IMR-90 (cell line): ENCODE data around the gene KCNMB1. TPM values are rescaled to one million over a fixed set of nuclear protein-coding genes. Genes with fewer than 3 reads are reported as not detected.

Source experiments
- ATAC-seq: fragments of 200-7000 bp; cut with Tn5 transposase; 2 replicates; pipeline ENCODE4 v1.9.1; 2020; ENCODE audit warnings: low read depth, mild to moderate bottlenecking, moderate library complexity
- BruUV-seq: library from RNA; stranded (reverse); fragments of 400-500 nt; replicated peaks from 2 replicates; lab custom pipeline; 2021; lab: Mats Ljungman, UMichigan
- CTCF ChIA-PET: fragments of 300-600 bp; formaldehyde crosslinking; extraction: SDS; loops from one replicate; lab custom pipeline; 2021; ENCODE audit warnings: antibody characterized with exemption; lab: Yijun Ruan, JAX
- POLR2A ChIA-PET: fragments of 300-600 bp; sonication (Branson Sonifier 250); formaldehyde crosslinking; loops from one replicate; lab custom pipeline; 2022; ENCODE audit warnings: antibody characterized with exemption; ENCODE audit not compliant: unreplicated experiment; lab: Charles Lee
- DNase-seq: peaks from one replicate; pipeline ENCODE4 v3.0.0; 2013
- H2AFZ ChIP-seq: replicated peaks from 2 replicates; pipeline ENCODE3; 2013; ENCODE audit warnings: low read length, mild to moderate bottlenecking; ENCODE audit not compliant: poor library complexity
- H2AK5ac ChIP-seq: 2 replicates; pipeline ENCODE4 v1.6.1; 2013; ENCODE audit warnings: low read depth, low read length, inconsistent platforms
- H2AK9ac ChIP-seq: replicated peaks from 2 replicates; pipeline ENCODE3; 2013; ENCODE audit warnings: mild to moderate bottlenecking, low read depth, low read length, moderate library complexity; ENCODE audit not compliant: poor library complexity
- H2BK120ac ChIP-seq: 2 replicates; pipeline ENCODE4 v1.6.1; 2013; ENCODE audit warnings: low read depth, low read length, inconsistent platforms
- H2BK15ac ChIP-seq: 3 replicates; pipeline ENCODE4 v1.6.1; 2013; ENCODE audit warnings: low read depth, low read length, inconsistent platforms
- H2BK20ac ChIP-seq: 2 replicates; pipeline ENCODE4 v1.6.1; 2013; ENCODE audit warnings: low read depth, mild to moderate bottlenecking, inconsistent platforms, low read length, moderate library complexity
- H2BK5ac ChIP-seq: 2 replicates; pipeline ENCODE4 v1.6.1; 2013; ENCODE audit warnings: mild to moderate bottlenecking, low read depth, low read length, inconsistent platforms; ENCODE audit not compliant: poor library complexity, severe bottlenecking
- H3K14ac ChIP-seq: replicated peaks from 2 replicates; pipeline ENCODE4 v1.6.1; 2013; ENCODE audit warnings: low read depth, low read length, inconsistent platforms
- H3K18ac ChIP-seq: 2 replicates; pipeline ENCODE4 v1.6.1; 2013; ENCODE audit warnings: low read depth, low read length, control low read depth
- H3K23ac ChIP-seq: 2 replicates; pipeline ENCODE4 v1.6.1; 2013; ENCODE audit warnings: low read depth, low read length, inconsistent platforms
- H3K27ac ChIP-seq: 2 replicates; pipeline ENCODE4 v1.5.1; 2013; ENCODE audit warnings: mild to moderate bottlenecking, control low read depth, low read length; ENCODE audit not compliant: insufficient read depth
- H3K27me3 ChIP-seq: 2 replicates; pipeline ENCODE4 v1.6.1; 2013; ENCODE audit warnings: low read length; ENCODE audit not compliant: control insufficient read depth, insufficient read depth
- H3K36me3 ChIP-seq: 2 replicates; pipeline ENCODE4 v1.6.1; 2013; ENCODE audit warnings: low read length, mixed read lengths; ENCODE audit not compliant: control insufficient read depth, insufficient read depth
- H3K4ac ChIP-seq: 2 replicates; pipeline ENCODE4 v1.6.1; 2013; ENCODE audit warnings: low read depth, low read length, inconsistent platforms
- H3K4me1 ChIP-seq: 2 replicates; pipeline ENCODE4 v1.6.1; 2013; ENCODE audit warnings: low read length, mixed read lengths; ENCODE audit not compliant: control insufficient read depth, insufficient read depth
- H3K4me2 ChIP-seq: 2 replicates; pipeline ENCODE4 v1.6.1; 2013; ENCODE audit warnings: low read depth, mild to moderate bottlenecking, control low read depth, low read length, moderate library complexity
- H3K4me3 ChIP-seq: 2 replicates; pipeline ENCODE4 v1.5.1; 2013; ENCODE audit warnings: low read depth, mild to moderate bottlenecking, control low read depth, low read length, moderate library complexity; ENCODE audit not compliant: insufficient read depth
- H3K56ac ChIP-seq: 2 replicates; pipeline ENCODE4 v1.6.1; 2013; ENCODE audit warnings: low read length, inconsistent platforms; ENCODE audit not compliant: insufficient read depth; ENCODE audit errors: extremely low read depth
- H3K79me1 ChIP-seq, 2 experiments: 2 replicates each; pipeline ENCODE4 v1.6.1; 2013; ENCODE audit warnings: low read length in 2 of 2, inconsistent platforms in 1 of 2, low read depth in 1 of 2
- H3K9ac ChIP-seq: 2 replicates; pipeline ENCODE4 v1.6.1; 2013; ENCODE audit warnings: low read depth, low read length, control low read depth
- H3K9me1 ChIP-seq: 2 replicates; pipeline ENCODE4 v1.6.1; 2013; ENCODE audit warnings: low read length, inconsistent platforms; ENCODE audit not compliant: insufficient read depth
- H3K9me3 ChIP-seq: 2 replicates; pipeline ENCODE4 v1.6.1; 2013; ENCODE audit warnings: low read length; ENCODE audit not compliant: control insufficient read depth, insufficient read depth
- H4K20me1 ChIP-seq: 2 replicates; pipeline ENCODE4 v1.6.1; 2013; ENCODE audit warnings: low read length, inconsistent platforms; ENCODE audit not compliant: insufficient read depth
- H4K5ac ChIP-seq: 2 replicates; pipeline ENCODE4 v1.6.1; 2013; ENCODE audit warnings: mild to moderate bottlenecking, low read depth, low read length, control low read depth
- H4K8ac ChIP-seq, 2 experiments: 2 replicates each; pipeline ENCODE4 v1.6.1; 2013; ENCODE audit warnings: low read depth in 2 of 2, low read length in 2 of 2, control low read depth in 1 of 2, inconsistent platforms in 1 of 2
- H4K91ac ChIP-seq: 2 replicates; pipeline ENCODE4 v1.6.1; 2013; ENCODE audit warnings: low read depth, low read length, inconsistent platforms; ENCODE audit not compliant: insufficient read depth
- BHLHE40 ChIP-seq: fragments of 150-350 bp; IDR thresholded peaks from 2 replicates; pipeline ENCODE4 v1.6.1; 2016; ENCODE audit warnings: mild to moderate bottlenecking, low read depth, low read length
- CEBPB ChIP-seq: IDR thresholded peaks from 2 replicates; pipeline ENCODE4 v1.6.1; 2012; ENCODE audit warnings: low read depth, low read length, improper control_type of control experiment
- CHD1 ChIP-seq: IDR thresholded peaks from 2 replicates; pipeline ENCODE4 v1.6.1; 2012; ENCODE audit warnings: low read depth, low read length, improper control_type of control experiment
- FOS ChIP-seq: fragments of 150-350 bp; IDR thresholded peaks from 2 replicates; pipeline ENCODE4 v1.6.1; 2016; ENCODE audit warnings: low read depth, low read length
- MAFK ChIP-seq: IDR thresholded peaks from 2 replicates; pipeline ENCODE4 v1.6.1; 2012; ENCODE audit warnings: low read depth, low read length, improper control_type of control experiment
- MAZ ChIP-seq: IDR thresholded peaks from 2 replicates; pipeline ENCODE4 v1.6.1; 2012; ENCODE audit warnings: low read depth, mild to moderate bottlenecking, low read length, improper control_type of control experiment, moderate library complexity, borderline replicate concordance
- MXI1 ChIP-seq: IDR thresholded peaks from 2 replicates; pipeline ENCODE4 v1.6.1; 2012; ENCODE audit warnings: low read depth, mild to moderate bottlenecking, low read length, moderate library complexity, borderline replicate concordance
- NFE2L2 ChIP-seq: fragments of 150-350 bp; IDR thresholded peaks from 2 replicates; pipeline ENCODE4 v1.6.1; 2016; ENCODE audit warnings: low read depth, mild to moderate bottlenecking, low read length
- POLR2A ChIP-seq: IDR thresholded peaks from 2 replicates; pipeline ENCODE4 v1.6.1; 2012; ENCODE audit warnings: mild to moderate bottlenecking, low read depth, low read length
- RAD21 ChIP-seq: IDR thresholded peaks from 2 replicates; pipeline ENCODE4 v1.6.1; 2012; ENCODE audit warnings: low read length, improper control_type of control experiment
- RCOR1 ChIP-seq: IDR thresholded peaks from 2 replicates; pipeline ENCODE4 v1.6.1; 2012; ENCODE audit warnings: mild to moderate bottlenecking, low read length, improper control_type of control experiment; ENCODE audit not compliant: insufficient replicate concordance
- RFX5 ChIP-seq: IDR thresholded peaks from 2 replicates; pipeline ENCODE4 v1.8.0; 2012; ENCODE audit warnings: low read depth, mild to moderate bottlenecking, low read length, moderate library complexity
- SMC3 ChIP-seq: fragments of 150-350 bp; IDR thresholded peaks from 2 replicates; pipeline ENCODE4 v1.6.1; 2016; ENCODE audit warnings: low read depth, mild to moderate bottlenecking, antibody characterized with exemption, low read length, moderate library complexity
- WGBS, 2 experiments: methylation state at CpG; one replicate each; pipeline versions ENCODE4 v1.1.5 to v1.1.7; 2013; ENCODE audit warnings: missing lambda C conversion rate in 2 of 2; ENCODE audit not compliant: insufficient read length in 1 of 2; ENCODE audit errors: extremely low coverage in 2 of 2; 5-methylcytosine and 5-hydroxymethylcytosine counted together
- dilution Hi-C: fragments of 300-500 bp; cut with HindIII; formaldehyde crosslinking; loops from one replicate; pipeline ENCODE4 v1.14.3; 2018; ENCODE audit warnings: low sequenced_read_pairs; ENCODE audit not compliant: unreplicated experiment
- in situ Hi-C: fragments of 300-500 bp; cut with MboI; formaldehyde crosslinking; loops from 3 replicates; pipeline ENCODE4 v1.14.3; 2019; ENCODE audit warnings: low sequenced_read_pairs, inconsistent platforms, mixed read lengths
- intact Hi-C: fragments of 100-400 bp; cut with micrococcal nuclease; formaldehyde crosslinking; loops from 2 replicates; pipeline ENCODE4 v1.10.0; 2022
- polyA plus RNA-seq, 3 experiments: library from polyadenylated mRNA; depleted of rRNA; stranded (reverse); fragments of >200 nt; gene quantifications; 2 replicates each; pipeline ENCODE4 v1.2.3, GENCODE V29; 2012; ENCODE audit warnings: low replicate concordance in 1 of 3
- total RNA-seq: library from RNA; depleted of rRNA; stranded (reverse); fragments of >200 nt; gene quantifications from 2 replicates; pipeline ENCODE4 v1.2.3, GENCODE V29; 2012
- TF ChIP-seq, protein P1 (sequence below): conservative IDR thresholded peaks from 2 replicates; pipeline ENCODE4 v1.5.1; 2012; ENCODE audit warnings: mild to moderate bottlenecking, low read depth, low read length, improper control_type of control experiment
- TF ChIP-seq, protein P2 (sequence below): fragments of 150-350 bp; IDR thresholded peaks from 2 replicates; pipeline ENCODE4 v1.6.1; 2017; ENCODE audit warnings: mild to moderate bottlenecking, antibody characterized with exemption, low read length, low read depth
- TF ChIP-seq, protein P3 (sequence below): fragments of 150-350 bp; IDR thresholded peaks from 2 replicates; pipeline ENCODE4 v1.6.1; 2016; ENCODE audit warnings: low read depth, mild to moderate bottlenecking, low read length, moderate library complexity, borderline replicate concordance

Gene KCNMB1
- total and polyA plus RNA-seq, 2 of the 4 experiments (the other 2 are of a cell fraction), result not detected

DNA sequence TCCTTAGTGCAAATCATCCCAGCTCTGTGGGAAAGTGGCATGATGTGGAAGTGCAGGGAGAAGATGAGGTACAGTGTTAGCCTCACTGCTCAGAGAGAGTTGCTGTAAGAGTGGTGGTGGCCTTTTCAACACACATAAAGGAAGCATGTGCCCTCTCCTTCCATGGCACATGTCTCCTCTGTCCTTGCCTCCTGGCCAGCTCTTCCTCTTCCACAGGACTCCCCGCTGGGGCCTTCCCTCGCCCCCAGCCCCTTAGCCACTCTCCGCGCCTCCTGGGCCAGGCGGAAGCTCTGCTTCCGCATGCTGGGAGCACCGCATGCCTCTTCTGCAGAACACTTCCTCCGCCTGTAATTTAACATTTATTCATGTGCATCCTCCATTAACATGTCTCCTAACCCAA is 4.8 kb upstream of the KCNMB1 start:
- intact Hi-C loops (no loop called here), dilution Hi-C loops (no loop called here), in situ Hi-C loops (no loop called here)
- H2AFZ ChIP-seq, result no peak overlapping the region
- H3K56ac ChIP-seq, result no peak overlapping the region
- no peaks in the 10 kb centered on the region for H3K4me1 ChIP-seq
- H2BK5ac ChIP-seq, result no peak overlapping the region
- no peak overlapping the region for H2AK9ac ChIP-seq
- no peaks in the 10 kb centered on the region for H3K9me1 ChIP-seq
- WGBS, 2 experiments, result 55% methylated on average over 4 of the region's 8 CpGs; no CpG with 5 or more reads in 1 of the 2 experiments
- DNase-seq (no peak), ATAC-seq (no peak)
- H3K27ac ChIP-seq, result no peak overlapping the region
- ChIA-PET CTCF (interaction anchor here (0.6 kb wide), 1 partner anchor 217 kb away, joined by 3 read pairs; no protein-coding TSS in a partner anchor), POLR2A (no interaction called here)
- no peak overlapping the region for H2BK120ac ChIP-seq
- H2AK5ac ChIP-seq, result no peak overlapping the region
- TF ChIP-seq BHLHE40 (no peak), FOS (no peak), RCOR1 (no peak), NFE2L2 (no peak), RFX5 (no peak), MAZ (no peak), POLR2A (no peak), SMC3 (no peak), MXI1 (no peak), RAD21 (no peak), CHD1 (no peak), CEBPB (no peak), MAFK (no peak)
- TF ChIP-seq, protein P1, sequence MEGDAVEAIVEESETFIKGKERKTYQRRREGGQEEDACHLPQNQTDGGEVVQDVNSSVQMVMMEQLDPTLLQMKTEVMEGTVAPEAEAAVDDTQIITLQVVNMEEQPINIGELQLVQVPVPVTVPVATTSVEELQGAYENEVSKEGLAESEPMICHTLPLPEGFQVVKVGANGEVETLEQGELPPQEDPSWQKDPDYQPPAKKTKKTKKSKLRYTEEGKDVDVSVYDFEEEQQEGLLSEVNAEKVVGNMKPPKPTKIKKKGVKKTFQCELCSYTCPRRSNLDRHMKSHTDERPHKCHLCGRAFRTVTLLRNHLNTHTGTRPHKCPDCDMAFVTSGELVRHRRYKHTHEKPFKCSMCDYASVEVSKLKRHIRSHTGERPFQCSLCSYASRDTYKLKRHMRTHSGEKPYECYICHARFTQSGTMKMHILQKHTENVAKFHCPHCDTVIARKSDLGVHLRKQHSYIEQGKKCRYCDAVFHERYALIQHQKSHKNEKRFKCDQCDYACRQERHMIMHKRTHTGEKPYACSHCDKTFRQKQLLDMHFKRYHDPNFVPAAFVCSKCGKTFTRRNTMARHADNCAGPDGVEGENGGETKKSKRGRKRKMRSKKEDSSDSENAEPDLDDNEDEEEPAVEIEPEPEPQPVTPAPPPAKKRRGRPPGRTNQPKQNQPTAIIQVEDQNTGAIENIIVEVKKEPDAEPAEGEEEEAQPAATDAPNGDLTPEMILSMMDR, result no peak
- TF ChIP-seq, protein P2, sequence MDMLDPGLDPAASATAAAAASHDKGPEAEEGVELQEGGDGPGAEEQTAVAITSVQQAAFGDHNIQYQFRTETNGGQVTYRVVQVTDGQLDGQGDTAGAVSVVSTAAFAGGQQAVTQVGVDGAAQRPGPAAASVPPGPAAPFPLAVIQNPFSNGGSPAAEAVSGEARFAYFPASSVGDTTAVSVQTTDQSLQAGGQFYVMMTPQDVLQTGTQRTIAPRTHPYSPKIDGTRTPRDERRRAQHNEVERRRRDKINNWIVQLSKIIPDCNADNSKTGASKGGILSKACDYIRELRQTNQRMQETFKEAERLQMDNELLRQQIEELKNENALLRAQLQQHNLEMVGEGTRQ, result no peak
- TF ChIP-seq, protein P3, sequence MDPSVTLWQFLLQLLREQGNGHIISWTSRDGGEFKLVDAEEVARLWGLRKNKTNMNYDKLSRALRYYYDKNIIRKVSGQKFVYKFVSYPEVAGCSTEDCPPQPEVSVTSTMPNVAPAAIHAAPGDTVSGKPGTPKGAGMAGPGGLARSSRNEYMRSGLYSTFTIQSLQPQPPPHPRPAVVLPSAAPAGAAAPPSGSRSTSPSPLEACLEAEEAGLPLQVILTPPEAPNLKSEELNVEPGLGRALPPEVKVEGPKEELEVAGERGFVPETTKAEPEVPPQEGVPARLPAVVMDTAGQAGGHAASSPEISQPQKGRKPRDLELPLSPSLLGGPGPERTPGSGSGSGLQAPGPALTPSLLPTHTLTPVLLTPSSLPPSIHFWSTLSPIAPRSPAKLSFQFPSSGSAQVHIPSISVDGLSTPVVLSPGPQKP, result no peak
- H3K23ac ChIP-seq, result no peak overlapping the region
- H3K79me1 ChIP-seq, result no peaks in the 10 kb centered on the region
- no peak overlapping the region for H3K4me3 ChIP-seq
- H3K18ac ChIP-seq, result no peak overlapping the region
- H3K27me3 ChIP-seq, result no peaks in the 10 kb centered on the region; the same call in none of the 2 replicates
- no peak overlapping the region for H3K4me2 ChIP-seq
- no peak overlapping the region for H2BK20ac ChIP-seq
- H4K8ac ChIP-seq, result no peak overlapping the region
- H3K14ac ChIP-seq, result no peak overlapping the region
- no TSS peak for BruUV-seq
- H4K91ac ChIP-seq, result no peak overlapping the region
- no peak overlapping the region for H3K9ac ChIP-seq
- no peaks in the 10 kb centered on the region for H3K36me3 ChIP-seq
- H4K5ac ChIP-seq, result no peak overlapping the region
- H2BK15ac ChIP-seq, result no peak overlapping the region
- no peak overlapping the region for H3K4ac ChIP-seq
- H4K20me1 ChIP-seq, result no peaks in the 10 kb centered on the region
- H3K9me3 ChIP-seq, result no peaks in the 10 kb centered on the region
